WTC11 (cell line): ENCODE results near the gene ATP9B. TPM values are rescaled to one million over a fixed set of nuclear protein-coding genes. Genes with fewer than 3 reads are reported as not detected.

ENCODE experiments used
- ATAC-seq: fragments of 200-7000 bp; cut with Tn5 transposase; 2 replicates; pipeline ENCODE4 v1.10.0; 2021; ENCODE audit warnings: mild to moderate bottlenecking, moderate library complexity
- CTCF ChIA-PET: fragments of 300-600 bp; sonication (Branson Sonifier 250); formaldehyde crosslinking; loops from one replicate; lab custom pipeline; 2021; ENCODE audit warnings: antibody characterized with exemption; lab: Charles Lee
- POLR2A ChIA-PET: fragments of 350-600 bp; sonication (Branson Sonifier 250); formaldehyde crosslinking; loops from one replicate; lab custom pipeline; 2021; ENCODE audit warnings: antibody characterized with exemption; lab: Charles Lee
- DNase-seq: peaks from one replicate; pipeline ENCODE4 v3.0.0; 2021; ENCODE audit warnings: low spot score
- H3K27ac Mint-ChIP-seq: 2 replicates; pipeline ENCODE4 v1.8.0; 2021; ENCODE audit warnings: mixed read lengths
- H3K27me3 Mint-ChIP-seq: 2 replicates; pipeline ENCODE4 v1.8.0; 2021; ENCODE audit warnings: low read depth, mild to moderate bottlenecking, moderate library complexity, mixed read lengths
- H3K36me3 Mint-ChIP-seq: 2 replicates; pipeline ENCODE4 v1.8.0; 2021; ENCODE audit warnings: mixed read lengths
- H3K4me1 Mint-ChIP-seq: 2 replicates; pipeline ENCODE4 v1.8.0; 2022; ENCODE audit warnings: mixed read lengths
- H3K4me3 Mint-ChIP-seq: 2 replicates; pipeline ENCODE4 v1.8.0; 2021; ENCODE audit warnings: mild to moderate bottlenecking, moderate library complexity, mixed read lengths
- H3K9me3 Mint-ChIP-seq: 2 replicates; pipeline ENCODE4 v1.8.0; 2021; ENCODE audit warnings: mixed read lengths
- ARID4B ChIP-seq: sonication (generic); formaldehyde crosslinking; IDR thresholded peaks from 2 replicates; pipeline ENCODE4 v1.8.0; 2023; ENCODE audit warnings: missing genetic modification reagents, mild to moderate bottlenecking, borderline replicate concordance
- ATF6 ChIP-seq: sonication (generic); formaldehyde crosslinking; IDR thresholded peaks from 2 replicates; pipeline ENCODE4 v1.8.1; 2023; ENCODE audit warnings: mild to moderate bottlenecking, missing genetic modification reagents
- CBFB ChIP-seq: sonication (generic); formaldehyde crosslinking; IDR thresholded peaks from 2 replicates; pipeline ENCODE4 v1.8.1; 2022; ENCODE audit warnings: mild to moderate bottlenecking, low read depth, missing genetic modification reagents
- E2F4 ChIP-seq: sonication (generic); formaldehyde crosslinking; IDR thresholded peaks from 2 replicates; pipeline ENCODE4 v1.8.1; 2022; ENCODE audit warnings: low read depth, mild to moderate bottlenecking, moderate library complexity, missing genetic modification reagents, borderline replicate concordance
- EMX1 ChIP-seq: fragments of 250-450 bp; sonication (Bioruptor Pico); IDR thresholded peaks from 2 replicates; pipeline ENCODE4 v1.8.0; 2021; ENCODE audit warnings: mild to moderate bottlenecking
- FOXJ3 ChIP-seq: sonication (generic); formaldehyde crosslinking; IDR thresholded peaks from 2 replicates; pipeline ENCODE4 v1.9.0; 2021; ENCODE audit warnings: missing genetic modification reagents, mild to moderate bottlenecking, borderline replicate concordance
- HMGXB4 ChIP-seq: sonication (generic); formaldehyde crosslinking; IDR thresholded peaks from 2 replicates; pipeline ENCODE4 v1.8.1; 2023; ENCODE audit warnings: mild to moderate bottlenecking, moderate library complexity, missing genetic modification reagents
- IRF2 ChIP-seq: sonication (generic); formaldehyde crosslinking; IDR thresholded peaks from 2 replicates; pipeline ENCODE4 v1.8.0; 2022; ENCODE audit warnings: low read depth, missing genetic modification reagents, borderline replicate concordance
- KAT7 ChIP-seq: sonication (generic); formaldehyde crosslinking; IDR thresholded peaks from 2 replicates; pipeline ENCODE4 v1.8.1; 2023; ENCODE audit warnings: missing genetic modification reagents, mild to moderate bottlenecking, borderline replicate concordance
- MAX ChIP-seq: sonication (generic); formaldehyde crosslinking; IDR thresholded peaks from 2 replicates; pipeline ENCODE4 v1.8.0; 2022; ENCODE audit warnings: mild to moderate bottlenecking, missing genetic modification reagents
- MYBL2 ChIP-seq: sonication (generic); formaldehyde crosslinking; IDR thresholded peaks from 2 replicates; pipeline ENCODE4 v1.8.1; 2023; ENCODE audit warnings: mild to moderate bottlenecking, moderate library complexity, missing genetic modification reagents
- PRDM15 ChIP-seq: sonication (generic); formaldehyde crosslinking; IDR thresholded peaks from 2 replicates; pipeline ENCODE4 v1.8.0; 2022; ENCODE audit warnings: missing genetic modification reagents
- SMAD3 ChIP-seq: sonication (generic); formaldehyde crosslinking; IDR thresholded peaks from 2 replicates; pipeline ENCODE4 v1.8.0; 2022; ENCODE audit warnings: missing genetic modification reagents, mild to moderate bottlenecking, borderline replicate concordance
- TEAD1 ChIP-seq: sonication (generic); formaldehyde crosslinking; IDR thresholded peaks from 2 replicates; pipeline ENCODE4 v1.8.0; 2022; ENCODE audit warnings: mild to moderate bottlenecking, missing genetic modification reagents
- TEAD4 ChIP-seq: sonication (generic); formaldehyde crosslinking; IDR thresholded peaks from 2 replicates; pipeline ENCODE4 v1.8.0; 2022; ENCODE audit warnings: mild to moderate bottlenecking, missing genetic modification reagents
- ZNF232 ChIP-seq: sonication (generic); formaldehyde crosslinking; IDR thresholded peaks from 2 replicates; pipeline ENCODE4 v1.8.0; 2022; ENCODE audit warnings: mild to moderate bottlenecking, missing genetic modification reagents
- ZNF263 ChIP-seq: sonication (generic); formaldehyde crosslinking; IDR thresholded peaks from 2 replicates; pipeline ENCODE4 v1.8.1; 2022; ENCODE audit warnings: low read depth, mild to moderate bottlenecking, moderate library complexity, missing genetic modification reagents
- ZNF423 ChIP-seq: fragments of 250-450 bp; sonication (Bioruptor Pico); IDR thresholded peaks from 2 replicates; pipeline ENCODE4 v2.1.2; 2022; ENCODE audit warnings: mild to moderate bottlenecking, moderate library complexity
- total RNA-seq: library from RNA; stranded (reverse); gene quantifications from 3 replicates; pipeline ENCODE4 v1.2.3, GENCODE V29; 2021

Gene ATP9B
- total RNA-seq, 1 experiment from 2014 or later = 19.0 TPM

- TF ChIP-seq HMGXB4 (no peak), ZNF263 (CRISPR knock-in tag) (no peak), EMX1 (CRISPR knock-in tag) (no peak), TEAD1 (no peak), MYBL2 (no peak), KAT7 (no peak), ARID4B (no peak), MAX (no peak), ZNF232 (no peak), FOXJ3 (CRISPR knock-in tag) (no peak)
Observed at GRCh38 chr18:79384151-79384807, 315.1 kb downstream of the ATP9B start (continued).

GRCh38 chr18:79384834-79385233 lies 315.6 kb downstream of the ATP9B start:
- CTCF ChIA-PET = interaction anchor here (0.6 to 0.8 kb wide), 2 partner anchors 11 to 51 kb away, joined by 3 to 6 read pairs; partner anchors contain the start of gene NFATC1
- Mint-ChIP-seq H3K36me3 (no peaks in the 10 kb centered on the region), H3K9me3 (no peaks in the 10 kb centered on the region), H3K27ac (no peak overlapping the region), H3K4me1 (peaks cover 3% of the 10 kb centered on the region), H3K27me3 (peaks cover 12% of the 10 kb centered on the region), H3K4me3 (no peak overlapping the region)
- ATAC-seq (no peak), DNase-seq (no peak)
- POLR2A ChIA-PET = no interaction called here
- no peak for TF ChIP-seq PRDM15 (CRISPR knock-in tag)
- TF ChIP-seq IRF2 = no peak
- TF ChIP-seq SMAD3 (CRISPR knock-in tag) = no peak
- no peak for TF ChIP-seq TEAD4 (CRISPR knock-in tag)
- no peak for TF ChIP-seq E2F4
- no peak for TF ChIP-seq CBFB
- no peak for TF ChIP-seq ZNF423 (CRISPR knock-in tag)
- no peak for TF ChIP-seq ATF6 (CRISPR knock-in tag)
